Measurements from ENCODE around the gene GPR152.
A peak's percentile ranks its signal among the peaks of the same experiment; 100 is the strongest.
"Not testable (repeated sequence)": the region's sequence is repeated elsewhere in the genome, so short reads cannot be mapped to it uniquely, and the experiment has no call there.

Gene GPR152

GRCh38 chr11:67407688-67408163 is 44.8 kb downstream of the GPR152 start:
- DNase-seq, result no peak

GRCh38 chr11:67406969-67407687 is 45.4 kb downstream of the GPR152 start:
- DNase-seq, result no peak

GRCh38 chr11:67406420-67406968 is 46.0 kb downstream of the GPR152 start:
- DNase-seq, result no peak

- no peak for DNase-seq
Measured at GRCh38 chr11:67405688-67406339, 46.7 kb downstream of the GPR152 start.

GRCh38 chr11:67405196-67405567 is 47.3 kb downstream of the GPR152 start:
- no peak for DNase-seq

GRCh38 chr11:67404515-67405195 is 47.9 kb downstream of the GPR152 start:
- no peak for DNase-seq

DNA sequence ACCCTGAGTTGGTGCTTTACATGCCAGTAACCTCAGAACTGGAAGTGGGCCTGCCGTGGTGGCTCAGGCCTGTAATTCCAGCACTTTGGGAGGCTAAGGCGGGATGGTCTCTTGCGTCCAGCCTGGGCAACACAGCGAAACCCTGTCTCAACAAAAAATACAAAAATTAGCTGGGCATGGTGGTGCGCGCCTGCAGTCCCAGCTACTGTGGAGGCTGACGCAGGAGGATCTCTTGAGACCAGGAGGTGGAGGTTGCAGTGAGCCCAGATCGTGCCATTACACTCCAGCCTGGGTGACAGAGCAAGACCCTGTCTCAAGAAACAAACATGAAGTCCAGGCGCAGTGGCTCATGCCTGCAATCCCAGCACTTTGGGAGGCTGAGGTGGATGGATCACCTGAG is 49.4 kb downstream of the GPR152 start:
- DNase-seq, result not testable (repeated sequence)

GRCh38 chr11:67402192-67402839 is 50.2 kb downstream of the GPR152 start:
- not testable (repeated sequence) for DNase-seq

GRCh38 chr11:67401495-67402191 is 50.9 kb downstream of the GPR152 start, which contains the start of gene PPP1CA:
Gene PPP1CA, minus strand, starts transcription at chr11:67401858. Its CDS starts 76 bp downstream, at chr11:67401782.
- DNase-seq, result peak; percentile 88

All from NCI-H2029 (cell line).